ENCODE data around the gene CEP128. TPM values are rescaled to one million over a fixed set of nuclear protein-coding genes. Genes with fewer than 3 reads are reported as not detected.

CEP128 gene
- polyA plus RNA-seq, 1 of the 3 experiments (the other 2 are of a cell fraction) = 1.2 TPM

- Histone ChIP-seq H2AFZ (ENCODE audit: low read depth) (no peak overlapping the region), H3K4me3 (ENCODE audit: low read depth in 2 of 2, low read length in 1 of 2) (no peak overlapping the region), H3K79me2 (ENCODE audit: insufficient read depth) (no peaks in the 10 kb centered on the region), H3K27ac (ENCODE audit: low read depth in 2 of 2, low read length in 1 of 2) (no peak overlapping the region), H3K9me2 (no peaks in the 10 kb centered on the region), H4K20me1 (ENCODE audit: insufficient read depth) (no peaks in the 10 kb centered on the region), H3K36me3 (replicated peaks in 1 of 2; ENCODE audit: control insufficient read depth in 1 of 2, insufficient read depth in 2 of 2, low read length in 1 of 2) (peaks cover 0 to 4% of the 10 kb centered on the region in 2 experiments), H3K4me1 (ENCODE audit: control insufficient read depth in 1 of 2, insufficient read depth in 2 of 2, low read depth in 1 of 2, low read length in 1 of 2) (no peaks in the 10 kb centered on the region), H3K9me3 (no peaks in the 10 kb centered on the region), H3F3A (replicated peaks; ENCODE audit: insufficient read depth) (peaks cover 11% of the 10 kb centered on the region), H3K4me2 (no peak overlapping the region), H3K9ac (no peak overlapping the region), H3K27me3 (ENCODE audit: insufficient read depth) (no peaks in the 10 kb centered on the region)
- no peak for TF ChIP-seq NFIC (IDR thresholded peaks at IDR 0.05; ENCODE audit: borderline replicate concordance)
- no peak for TF ChIP-seq FOXM1 (IDR thresholded peaks at IDR 0.05; ENCODE audit: low read depth)
- no peak for TF ChIP-seq ELF1 (IDR thresholded peaks at IDR 0.05)
- TF ChIP-seq SMC3 (IDR thresholded peaks at IDR 0.05; ENCODE audit: low read depth, low read length) = no peak
- no peak for TF ChIP-seq EZH2phosphoT487 (IDR thresholded peaks at IDR 0.05; ENCODE audit: borderline replicate concordance, low read depth)
- TF ChIP-seq USF2 (IDR thresholded peaks at IDR 0.05; ENCODE audit: borderline replicate concordance, low read depth, low read length) = no peak
- no peak for TF ChIP-seq RFX5 (IDR thresholded peaks at IDR 0.05; ENCODE audit: low read length)
- no peak for TF ChIP-seq TCF12 (IDR thresholded peaks at IDR 0.05)
- no peak for TF ChIP-seq REST (IDR thresholded peaks at IDR 0.05; ENCODE audit: low read depth, low read length)
- WGBS (ENCODE audit: low lambda C conversion rate) = 78% methylated on average over 3 of the region's 3 CpGs
- no peak for DNase-seq
- ChIA-PET CTCF (no interaction called here), POLR2A (no interaction called here)
These were observed 143.3 kb downstream of the CEP128 start for GRCh38 chr14:80798211-80798610.

- Histone ChIP-seq H2AFZ (ENCODE audit: low read depth) (no peak overlapping the region), H3K27ac (ENCODE audit: low read depth in 2 of 2, low read length in 1 of 2) (no peak overlapping the region), H3K9ac (no peak overlapping the region), H3F3A (replicated peaks; ENCODE audit: insufficient read depth) (peaks cover 10% of the 10 kb centered on the region), H3K9me3 (no peaks in the 10 kb centered on the region), H3K27me3 (ENCODE audit: insufficient read depth) (no peaks in the 10 kb centered on the region), H3K4me2 (no peak overlapping the region), H3K9me2 (no peaks in the 10 kb centered on the region), H3K36me3 (replicated peaks in 1 of 2; ENCODE audit: control insufficient read depth in 1 of 2, insufficient read depth in 2 of 2, low read length in 1 of 2) (peaks cover 0 to 3% of the 10 kb centered on the region in 2 experiments), H3K4me1 (ENCODE audit: control insufficient read depth in 1 of 2, insufficient read depth in 2 of 2, low read depth in 1 of 2, low read length in 1 of 2) (no peaks in the 10 kb centered on the region; a peak in 2 of 4 replicates), H4K20me1 (ENCODE audit: insufficient read depth) (no peaks in the 10 kb centered on the region), H3K79me2 (ENCODE audit: insufficient read depth) (no peaks in the 10 kb centered on the region), H3K4me3 (ENCODE audit: low read depth in 2 of 2, low read length in 1 of 2) (no peak overlapping the region)
- ChIA-PET CTCF (no interaction called here), POLR2A (no interaction called here)
- DNase-seq = no peak
- WGBS (ENCODE audit: low lambda C conversion rate) = 96% methylated on average over 11 of the region's 11 CpGs
- TF ChIP-seq IRF3 (IDR thresholded peaks at IDR 0.05; ENCODE audit: low read depth, low read length) (no peak), SMC3 (IDR thresholded peaks at IDR 0.05; ENCODE audit: low read depth, low read length) (no peak), NFIC (IDR thresholded peaks at IDR 0.05; ENCODE audit: borderline replicate concordance) (no peak), RXRA (IDR thresholded peaks at IDR 0.05; ENCODE audit: borderline replicate concordance, low read depth) (no peak), POLR2AphosphoS5 (IDR thresholded peaks at IDR 0.05; ENCODE audit: low read depth, low read length) (no peak), EZH2phosphoT487 (IDR thresholded peaks at IDR 0.05; ENCODE audit: borderline replicate concordance, low read depth) (no peak), RCOR1 (IDR thresholded peaks at IDR 0.05; ENCODE audit: low read length) (no peak), FOXJ3 (CRISPR knock-in tag; IDR thresholded peaks at IDR 0.05) (no peak), FOSL2 (IDR thresholded peaks at IDR 0.05; ENCODE audit: borderline replicate concordance, low read depth) (no peak), NRF1 (IDR thresholded peaks at IDR 0.05; ENCODE audit: low read depth, low read length) (no peak), RFX5 (IDR thresholded peaks at IDR 0.05; ENCODE audit: low read length) (no peak)
These were observed 148.8 kb downstream of the CEP128 start for GRCh38 chr14:80792771-80793170.

Data from SK-N-SH (cell line).